Esophagus squamous epithelium (tissue), 5 donors: Measurements from ENCODE around the gene ROR1. TPM values are rescaled to one million over a fixed set of nuclear protein-coding genes. Genes with fewer than 3 reads are reported as not detected.
A peak's percentile ranks its signal among the peaks of the same experiment; 100 is the strongest.

Experiments used
- DNase-seq: peaks from one replicate; lab custom pipeline; 2025; lab: John Stamatoyannopoulos, UW
- H3K27ac ChIP-seq, 4 donors: fragments of 200-600 bp; sonication (generic); one replicate each; pipeline ENCODE4 v1.5.1; 2016 to 2019; ENCODE audit warnings: mild to moderate bottlenecking in 1 of 4
- H3K27me3 ChIP-seq, 4 donors: fragments of 200-600 bp; sonication (generic); 1 replicate in 3 of 4; 2 replicates in 1 of 4; pipeline versions ENCODE4 v1.5.1 to v1.6.0; 2017 to 2021; ENCODE audit warnings: antibody characterized with exemption in 1 of 4
- H3K36me3 ChIP-seq, 3 donors: fragments of 200-600 bp; sonication (generic); one replicate each; pipeline ENCODE4 v1.5.1; 2016 to 2019
- H3K4me1 ChIP-seq, 3 donors: fragments of 200-600 bp; sonication (generic); one replicate each; pipeline ENCODE4 v1.5.1; 2017 to 2019
- H3K4me3 ChIP-seq, 4 donors: fragments of 200-600 bp; sonication (generic); 1 replicate in 3 of 4; 2 replicates in 1 of 4; pipeline ENCODE4 v1.5.1; 2016 to 2019; ENCODE audit warnings: mild to moderate bottlenecking in 2 of 4, moderate library complexity in 1 of 4
- H3K9me3 ChIP-seq, 3 donors: fragments of 200-600 bp; sonication (generic); one replicate each; pipeline ENCODE4 v1.5.1; 2016 to 2019
- CTCF ChIP-seq, 6 experiments: fragments of 450-650 bp in 4 of 6; fragments of 200-600 bp in 2 of 6; sonication (generic) in 2 of 6; IDR thresholded peaks; one replicate each; pipeline ENCODE4 v1.5.1; 2016 to 2019; ENCODE audit warnings: antibody characterized with exemption in 6 of 6, mild to moderate bottlenecking in 4 of 6, moderate library complexity in 4 of 6
- POLR2A ChIP-seq, 4 donors: fragments of 450-650 bp; IDR thresholded peaks; one replicate each; pipeline ENCODE4 v1.6.1; 2017; ENCODE audit warnings: antibody characterized with exemption in 4 of 4, mild to moderate bottlenecking in 4 of 4, moderate library complexity in 3 of 4
- WGBS, 2 donors: methylation state at CpG; one replicate each; pipeline ENCODE4 v1.1.5; 2018; 5-methylcytosine and 5-hydroxymethylcytosine counted together
- intact Hi-C: fragments of 100-400 bp; cut with DNase I; formaldehyde crosslinking; loops from one replicate; pipeline ENCODE4 v1.15.0; 2022
- total RNA-seq, 4 donors: library from RNA; depleted of rRNA; stranded (reverse); fragments of >200 nt; gene quantifications; one replicate each; pipeline ENCODE4 v1.1.0, GENCODE V29; 2016
- donor health status: DM: yes; HTN: yes; CAD: no.

Gene ROR1
- total RNA-seq, 4 donors from 2014 or later, result 6.6 to 15.3 (median 9.4) TPM

- no peak overlapping the region for H3K27ac ChIP-seq
- intact Hi-C loops, result no loop called here
Observed at GRCh38 chr1:63921802-63922201, 148.0 kb downstream of the ROR1 start.

GRCh38 chr1:63922848-63923247 lies 149.0 kb downstream of the ROR1 start:
- H3K9me3 ChIP-seq, result no peaks in the 10 kb centered on the region
- no peak overlapping the region for H3K27ac ChIP-seq
- no peaks in the 10 kb centered on the region for H3K27me3 ChIP-seq
- no peak for DNase-seq
- TF ChIP-seq POLR2A (IDR thresholded peaks at IDR 0.05) (no peak), CTCF (IDR thresholded peaks at IDR 0.05) (no peak)
- peaks cover 0 to 24% (median under 1%) of the 10 kb centered on the region in 3 donors for H3K4me1 ChIP-seq
- no peaks in the 10 kb centered on the region for H3K36me3 ChIP-seq
- WGBS, 2 donors, result 68 to 88% methylated on average over 6 of the region's 6 CpGs
- no peak overlapping the region for H3K4me3 ChIP-seq
- intact Hi-C loops, result no loop called here

More at GRCh38 chr1:63921802-63922201, 148.0 kb downstream of the ROR1 start:
- TF ChIP-seq CTCF (IDR thresholded peaks at IDR 0.05), result no peak
- TF ChIP-seq POLR2A (IDR thresholded peaks at IDR 0.05), result no peak
- H3K36me3 ChIP-seq, result no peaks in the 10 kb centered on the region
- DNase-seq, result no peak
- H3K27me3 ChIP-seq, result no peaks in the 10 kb centered on the region
- peaks cover 0 to 20% (median 0%) of the 10 kb centered on the region in 3 donors for H3K4me1 ChIP-seq
- no peak overlapping the region for H3K4me3 ChIP-seq
- H3K9me3 ChIP-seq, result no peaks in the 10 kb centered on the region

- DNase-seq, result no peak
- 93 to 100% methylated on average over 1 to 2 of the region's 2 CpGs for WGBS, 2 donors
- TF ChIP-seq CTCF (IDR thresholded peaks at IDR 0.05) (no peak), POLR2A (IDR thresholded peaks at IDR 0.05) (no peak)
- no peaks in the 10 kb centered on the region for H3K9me3 ChIP-seq
- H3K4me1 ChIP-seq, result peaks cover 0 to 29% (median 6%) of the 10 kb centered on the region in 3 donors
- no peaks in the 10 kb centered on the region for H3K36me3 ChIP-seq
- intact Hi-C loops, result no loop called here
- no peak overlapping the region for H3K27ac ChIP-seq
- no peaks in the 10 kb centered on the region for H3K27me3 ChIP-seq
- H3K4me3 ChIP-seq, result no peak overlapping the region
Observed at GRCh38 chr1:63923302-63923701, 149.5 kb downstream of the ROR1 start.

GRCh38 chr1:63924600-63924999 lies 150.8 kb downstream of the ROR1 start:
- 75 to 86% methylated on average over 3 of the region's 3 CpGs for WGBS, 2 donors
- intact Hi-C loops, result no loop called here
- Histone ChIP-seq H3K27ac (no peak overlapping the region), H3K4me1 (peaks cover 6 to 39% (median 10%) of the 10 kb centered on the region in 3 donors), H3K36me3 (no peaks in the 10 kb centered on the region), H3K9me3 (no peaks in the 10 kb centered on the region), H3K4me3 (no peak overlapping the region), H3K27me3 (no peaks in the 10 kb centered on the region)
- no peak for TF ChIP-seq CTCF (IDR thresholded peaks at IDR 0.05)
- no peak for TF ChIP-seq POLR2A (IDR thresholded peaks at IDR 0.05)
- no peak for DNase-seq

GRCh38 chr1:63928186-63929105 lies 154.6 kb downstream of the ROR1 start:
- no peak for DNase-seq
- peak overlapping the region in 1 of 4 donors; percentile 10 for H3K27ac ChIP-seq
- H3K4me1 ChIP-seq, result peaks cover 6 to 19% (median 10%) of the 10 kb centered on the region in 3 donors
- WGBS, 2 donors, result 51 to 64% methylated on average over 7 of the region's 7 CpGs
- H3K4me3 ChIP-seq, result no peak overlapping the region
- H3K36me3 ChIP-seq, result no peaks in the 10 kb centered on the region
- no peaks in the 10 kb centered on the region for H3K9me3 ChIP-seq
- no peak for TF ChIP-seq CTCF (IDR thresholded peaks at IDR 0.05)
- TF ChIP-seq POLR2A (IDR thresholded peaks at IDR 0.05), result no peak
- intact Hi-C loops, result no loop called here
- no peaks in the 10 kb centered on the region for H3K27me3 ChIP-seq
